A549 (cell line): Measurements from ENCODE around the gene PIGO.

Source experiments
- CBX2 ChIP-seq: fragments of 200-600 bp; sonication (generic); IDR thresholded peaks from 2 replicates; pipeline ENCODE4 v1.6.1; 2016; ENCODE audit warnings: low read depth, mild to moderate bottlenecking, borderline replicate concordance
- CTCF ChIP-seq: fragments of >200 bp; sonication (Bioruptor Twin); formaldehyde crosslinking; IDR thresholded peaks from 3 replicates; pipeline ENCODE4 v1.5.1; 2016
- E2F6 ChIP-seq: IDR thresholded peaks from 2 replicates; pipeline ENCODE4 v1.6.1; 2012; ENCODE audit warnings: low read depth, borderline replicate concordance
- ELK1 ChIP-seq: fragments of 150-350 bp; IDR thresholded peaks from 2 replicates; pipeline ENCODE4 v1.6.1; 2014; ENCODE audit warnings: low read depth, mild to moderate bottlenecking, low read length
- JUN ChIP-seq, 2 experiments: fragments of >200 bp; sonication (Bioruptor Twin); formaldehyde crosslinking; IDR thresholded peaks; 2 replicates in 1 of 2; 3 replicates in 1 of 2; pipeline ENCODE4 v1.6.1; 2016 to 2017
- MAX ChIP-seq: IDR thresholded peaks from 2 replicates; pipeline ENCODE4 v1.6.1; 2012
- PBX3 ChIP-seq: IDR thresholded peaks from 2 replicates; pipeline ENCODE4 v1.6.1; 2012
- POLR2A ChIP-seq: IDR thresholded peaks from 2 replicates; pipeline ENCODE4 v1.6.1; 2012; ENCODE audit warnings: mild to moderate bottlenecking, low read length
- SMC3 ChIP-seq: fragments of >200 bp; sonication (Bioruptor Twin); formaldehyde crosslinking; IDR thresholded peaks from 3 replicates; pipeline ENCODE4 v1.6.1; 2018; ENCODE audit warnings: inconsistent platforms
- USF2 ChIP-seq: fragments of 450-650 bp; IDR thresholded peaks from 2 replicates; pipeline ENCODE4 v1.6.1; 2014; ENCODE audit warnings: antibody characterized with exemption

GRCh38 chr9:35134920-35135319, 38.5 kb upstream of the PIGO start:
- TF ChIP-seq MAX: no peak
- no peak for TF ChIP-seq CTCF
- no peak for TF ChIP-seq POLR2A
- TF ChIP-seq PBX3: no peak
- TF ChIP-seq USF2: no peak
- no peak for TF ChIP-seq CBX2
- no peak for TF ChIP-seq SMC3
- no peak for TF ChIP-seq JUN (IDR thresholded peaks at IDR 0.05)
- no peak for TF ChIP-seq E2F6
- no peak for TF ChIP-seq ELK1
